KOPT-K1 (cell line): ENCODE measurements around the gene PLCB4.

Experiments
- H3K27ac ChIP-seq: fragments of 200-600 bp; sonication (generic); 2 replicates; pipeline ENCODE4 v1.5.1; 2016; ENCODE audit warnings: antibody characterized with exemption, mild to moderate bottlenecking, low read depth, low read length; ENCODE audit not compliant: poor library complexity, severe bottlenecking
- H3K36me3 ChIP-seq: fragments of 200-600 bp; sonication (generic); 2 replicates; pipeline ENCODE4 v1.5.1; 2017; ENCODE audit warnings: antibody characterized with exemption, mild to moderate bottlenecking, low read length, moderate library complexity; ENCODE audit not compliant: insufficient read depth
- H3K9me3 ChIP-seq: fragments of 200-600 bp; sonication (generic); 2 replicates; pipeline ENCODE4 v1.5.1; 2017; ENCODE audit warnings: antibody characterized with exemption, low read length, mild to moderate bottlenecking; ENCODE audit not compliant: insufficient read depth, poor library complexity, severe bottlenecking

PLCB4 gene

DNA sequence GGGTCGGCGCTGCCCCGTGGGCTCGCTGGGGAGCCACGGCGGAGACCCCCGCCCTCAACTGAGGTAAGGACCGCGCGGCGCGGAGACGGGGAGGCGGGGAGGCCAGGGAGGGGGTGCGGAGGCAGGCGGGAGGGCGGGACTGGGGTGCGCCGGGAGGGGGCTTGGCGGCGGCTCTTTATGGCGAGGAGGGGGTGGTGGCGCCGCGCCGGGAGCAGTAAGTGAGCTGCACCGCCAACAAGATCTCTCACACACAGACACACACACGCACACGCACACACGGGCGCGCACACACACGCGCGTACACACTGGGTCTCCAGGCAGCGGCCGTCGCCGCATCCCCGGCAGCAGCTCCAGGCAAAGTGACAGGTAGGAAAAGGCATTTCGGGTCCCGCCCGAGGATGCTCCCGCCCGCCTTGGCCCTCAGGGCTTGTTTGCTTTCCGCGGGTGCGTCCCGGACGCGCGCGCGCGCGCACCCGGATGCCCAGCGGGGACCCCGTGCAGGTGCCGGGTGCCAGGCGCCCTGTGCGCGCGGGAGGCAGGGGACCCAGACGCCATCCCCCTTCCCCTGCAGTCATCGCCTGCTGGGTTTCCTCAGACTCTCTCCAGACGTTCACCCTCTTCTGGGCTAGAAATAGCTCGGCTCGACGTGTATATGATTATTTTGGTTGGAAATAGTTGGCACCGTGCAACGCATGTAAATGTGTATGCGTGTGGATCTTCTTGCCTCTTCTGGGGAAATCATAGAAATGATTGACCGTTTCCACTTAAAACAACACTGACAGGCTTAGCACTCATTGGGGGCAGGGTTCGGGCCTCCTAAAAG, at the start of gene PLCB4:
PLCB4 (plus strand) TSS at position 247 of the 823 bp plus-strand sequence. CDS start 238,728 bp downstream, outside the sequence.
- Histone ChIP-seq H3K27ac (no peak within 1 kb of the TSS), H3K36me3 (no peaks in the 10 kb centered on the region)

DNA sequence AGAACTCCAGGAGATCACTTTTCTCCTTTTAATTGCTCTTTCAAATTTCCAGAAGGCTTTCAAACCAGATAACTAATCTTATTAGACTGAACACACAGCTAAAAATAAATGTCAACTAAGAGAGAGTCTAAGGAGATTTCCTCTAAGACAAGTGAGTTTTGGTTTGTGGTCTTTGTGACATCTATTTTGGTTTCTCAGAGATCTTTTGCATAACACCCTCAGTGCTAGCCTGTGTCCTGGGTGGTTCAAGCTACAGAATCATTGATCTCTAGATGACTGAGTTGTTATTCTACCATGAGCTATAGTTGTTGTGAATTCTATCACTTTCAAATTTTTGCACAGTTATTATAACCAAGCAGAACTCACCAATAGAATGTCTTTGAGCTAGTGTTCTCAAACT, 49.1 kb upstream of the PLCB4 start:
- Histone ChIP-seq H3K9me3 (no peaks in the 10 kb centered on the region), H3K27ac (no peak overlapping the region), H3K36me3 (no peaks in the 10 kb centered on the region)

More for the DNA sequence above, at the start of gene PLCB4:
- no peaks in the 10 kb centered on the region for H3K9me3 ChIP-seq

DNA sequence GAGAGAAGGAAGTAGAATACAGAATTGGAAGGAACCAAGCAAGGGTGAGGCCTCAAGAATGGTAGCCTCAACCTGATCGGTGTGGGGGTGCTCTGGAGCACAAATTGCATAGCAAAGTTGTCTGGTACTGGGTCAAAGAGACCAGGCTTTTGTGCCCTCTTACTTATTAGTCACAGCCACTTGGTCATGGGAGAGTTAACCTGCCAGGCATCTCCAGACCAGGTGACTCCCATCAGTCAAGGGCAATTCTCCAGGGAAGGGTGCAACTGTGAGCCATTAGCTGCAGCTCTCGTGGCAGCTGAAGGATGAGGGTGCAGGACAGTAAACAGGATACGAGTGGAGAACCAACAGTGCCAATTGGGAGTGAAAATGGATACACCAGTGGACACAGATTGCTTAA, 47.7 kb upstream of the PLCB4 start:
- H3K27ac ChIP-seq: no peak overlapping the region

DNA sequence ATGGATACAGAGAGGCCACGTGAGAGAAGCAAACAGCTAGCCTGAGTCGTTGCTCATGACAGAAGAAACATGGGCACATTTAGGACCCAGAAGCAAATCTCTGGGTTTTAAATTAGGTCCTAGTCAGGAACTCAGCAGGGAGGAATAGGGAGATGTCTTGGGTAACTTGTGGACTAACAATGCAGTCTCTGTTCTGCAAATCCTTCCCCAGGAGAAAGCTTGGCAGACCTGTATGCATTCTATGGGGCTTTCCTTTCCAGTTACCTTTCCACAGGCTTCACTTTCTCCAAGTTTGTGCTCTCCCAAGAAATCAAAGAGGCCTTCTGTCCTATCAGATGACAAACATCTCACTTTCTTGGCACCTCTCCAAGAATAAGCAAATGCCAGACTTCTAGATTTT, 47.2 kb upstream of the PLCB4 start:
- no peak overlapping the region for H3K27ac ChIP-seq
- no peaks in the 10 kb centered on the region for H3K9me3 ChIP-seq
- no peaks in the 10 kb centered on the region for H3K36me3 ChIP-seq

More for the DNA sequence above, 47.7 kb upstream of the PLCB4 start:
- no peaks in the 10 kb centered on the region for H3K9me3 ChIP-seq
- H3K36me3 ChIP-seq: no peaks in the 10 kb centered on the region

DNA sequence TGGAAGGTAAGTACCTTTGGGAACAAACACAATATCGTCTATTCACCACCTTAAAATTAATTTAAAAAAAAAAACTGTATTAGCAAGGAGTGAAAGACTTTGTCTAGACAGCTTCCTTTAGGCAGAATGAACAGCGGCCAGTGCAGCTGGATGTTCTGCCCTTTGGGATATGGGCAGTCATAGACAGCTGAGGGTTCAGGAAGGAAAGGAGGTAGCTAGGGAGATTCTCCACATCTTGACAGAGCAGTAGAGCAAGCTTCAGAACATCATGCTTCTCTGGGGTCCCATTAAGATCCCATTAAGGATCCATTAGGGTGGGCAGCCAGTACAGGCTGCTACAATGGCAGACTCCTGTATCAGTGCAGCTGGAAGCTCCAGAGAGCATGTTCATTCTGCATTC, 46.5 kb upstream of the PLCB4 start:
- no peaks in the 10 kb centered on the region for H3K9me3 ChIP-seq
- no peak overlapping the region for H3K27ac ChIP-seq
- H3K36me3 ChIP-seq: no peaks in the 10 kb centered on the region

DNA sequence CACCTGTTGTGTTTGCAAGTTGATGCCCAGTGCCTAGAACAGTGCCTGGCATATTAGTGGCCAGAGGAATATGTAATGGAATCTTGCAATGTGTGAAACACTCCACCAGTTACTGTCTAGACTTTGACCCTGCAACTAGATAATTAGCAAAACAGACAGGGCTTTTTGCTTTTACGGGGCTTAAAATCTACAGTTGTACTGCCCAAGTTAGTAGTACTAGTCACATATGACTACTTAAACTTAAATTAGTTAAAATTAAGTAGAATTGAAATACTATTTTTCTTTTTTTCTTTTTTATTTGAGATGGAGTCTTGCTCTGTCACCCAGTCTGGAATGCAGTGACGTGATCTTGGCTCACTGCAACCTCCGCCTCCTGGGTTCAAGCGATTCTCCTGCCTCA, 44.3 kb upstream of the PLCB4 start:
- Histone ChIP-seq H3K36me3 (no peaks in the 10 kb centered on the region), H3K27ac (no peak overlapping the region)

DNA sequence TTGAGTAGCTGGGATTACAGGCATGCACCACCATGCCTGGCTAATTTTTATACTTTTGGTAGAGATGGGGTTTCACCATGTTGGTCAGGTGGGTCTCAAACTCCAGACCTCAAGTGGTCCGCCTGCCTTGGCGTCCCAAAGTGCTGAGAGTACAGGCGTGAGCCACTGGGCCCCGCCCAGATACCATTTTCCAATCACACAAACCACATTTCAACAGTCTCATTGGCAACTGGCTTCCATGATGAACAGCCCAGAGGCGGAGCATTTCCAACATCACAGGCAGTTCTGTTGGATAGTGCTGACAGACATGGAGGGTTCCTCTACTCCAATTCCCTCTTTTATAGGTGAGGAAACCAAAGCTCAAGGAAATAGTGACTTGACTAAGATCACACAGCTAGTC, 43.9 kb upstream of the PLCB4 start:
- Histone ChIP-seq H3K36me3 (no peaks in the 10 kb centered on the region), H3K27ac (no peak overlapping the region), H3K9me3 (no peaks in the 10 kb centered on the region)

More for the DNA sequence above, 44.3 kb upstream of the PLCB4 start:
- no peaks in the 10 kb centered on the region for H3K9me3 ChIP-seq

DNA sequence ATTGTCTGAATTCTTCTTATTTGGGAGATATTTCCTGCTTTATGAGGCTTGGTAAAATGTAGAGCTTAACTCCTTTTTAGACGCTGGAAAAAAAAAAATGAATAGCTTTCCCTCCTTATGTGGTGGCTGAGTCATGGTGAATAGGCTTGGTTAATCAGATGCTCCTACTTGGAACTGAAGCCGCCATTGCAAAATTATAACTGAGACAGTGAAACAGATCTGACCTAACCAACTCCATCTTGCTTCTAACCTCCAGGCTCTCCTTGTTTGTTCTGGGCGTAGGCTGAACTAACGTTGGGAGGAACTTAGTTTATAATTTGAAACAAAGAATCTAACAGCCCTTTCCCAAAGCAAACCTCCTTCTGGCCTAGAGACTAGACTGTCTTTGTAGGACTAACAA, 43.2 kb upstream of the PLCB4 start:
- Histone ChIP-seq H3K27ac (no peak overlapping the region), H3K9me3 (no peaks in the 10 kb centered on the region), H3K36me3 (no peaks in the 10 kb centered on the region)

DNA sequence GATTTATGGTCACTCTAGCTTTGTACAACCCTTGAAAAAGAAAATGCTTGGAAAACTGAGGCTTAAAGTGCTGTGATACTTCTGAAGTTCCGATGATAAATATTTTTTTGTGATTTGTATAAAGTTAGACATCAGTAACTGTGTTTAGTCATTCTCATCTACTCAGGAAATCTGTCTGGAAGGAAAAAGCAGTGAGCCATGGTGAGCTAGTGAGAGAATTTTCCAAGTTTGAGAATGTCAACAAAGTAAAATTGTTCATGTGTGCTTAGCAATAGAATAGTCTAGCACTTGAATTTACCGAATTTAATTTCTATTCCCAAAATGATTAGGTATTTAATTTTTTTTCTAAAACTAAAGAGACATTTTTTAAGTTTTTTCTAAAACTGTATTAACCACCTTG, 41.3 kb upstream of the PLCB4 start:
- Histone ChIP-seq H3K9me3 (no peaks in the 10 kb centered on the region), H3K27ac (no peak overlapping the region), H3K36me3 (no peaks in the 10 kb centered on the region)

DNA sequence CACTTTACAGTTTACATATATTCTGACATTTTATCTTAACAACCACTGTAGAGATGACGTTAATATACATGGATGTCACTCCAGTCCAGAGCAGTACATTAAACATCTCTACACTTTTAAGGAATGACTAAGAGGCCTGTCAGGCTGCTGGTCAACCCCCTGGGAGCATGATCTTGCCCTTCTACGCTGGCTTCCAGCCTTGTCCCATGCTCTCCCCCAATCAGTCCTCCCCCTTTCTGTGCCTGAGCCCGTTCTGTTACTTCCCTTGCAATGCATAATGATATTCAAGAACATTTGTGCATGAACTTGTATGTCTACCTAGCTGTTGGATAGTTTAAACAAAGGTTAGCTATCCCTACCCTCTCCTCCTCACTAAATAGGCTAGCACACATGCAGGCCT, 40.5 kb upstream of the PLCB4 start:
- H3K27ac ChIP-seq: no peak overlapping the region
- H3K9me3 ChIP-seq: no peaks in the 10 kb centered on the region
- no peaks in the 10 kb centered on the region for H3K36me3 ChIP-seq

DNA sequence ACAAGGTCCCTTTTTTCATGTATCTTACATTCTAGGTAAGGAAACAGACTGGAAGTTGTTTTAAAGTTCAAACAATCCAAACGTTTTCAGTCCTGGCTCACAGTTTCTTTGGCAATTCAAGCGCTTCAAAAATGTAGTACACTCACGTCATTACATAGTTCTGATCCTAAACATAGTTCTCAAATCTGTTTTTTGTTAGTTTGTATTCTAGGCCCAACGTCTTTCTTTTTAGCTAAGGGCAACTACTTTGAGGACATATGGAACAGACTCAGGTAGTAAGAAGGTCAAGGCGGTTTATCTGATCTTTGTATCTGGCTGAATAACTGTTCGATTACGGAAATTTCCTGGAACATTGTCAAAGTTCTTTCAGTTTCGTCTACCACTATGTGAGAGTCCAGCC, 36.9 kb upstream of the PLCB4 start:
- Histone ChIP-seq H3K9me3 (no peaks in the 10 kb centered on the region), H3K27ac (no peak overlapping the region), H3K36me3 (no peaks in the 10 kb centered on the region)

DNA sequence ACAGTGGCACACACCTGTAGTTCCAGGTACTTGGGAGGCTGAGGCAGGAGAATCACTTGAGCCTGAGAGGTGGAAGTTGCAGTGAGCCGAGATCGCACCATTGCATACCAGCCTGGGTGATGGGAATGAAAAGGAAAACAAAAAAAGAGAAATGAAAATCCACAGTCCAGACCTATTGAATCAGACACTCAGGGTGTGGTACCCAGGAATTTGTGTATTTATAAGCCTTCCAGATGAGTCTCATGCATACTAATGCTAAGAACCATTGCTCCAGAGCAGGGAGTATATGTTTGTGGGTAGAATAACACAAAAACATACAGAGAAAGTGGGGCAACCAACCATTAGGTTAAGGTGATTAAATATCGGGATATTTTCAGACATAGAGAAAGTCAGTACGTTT, 36.1 kb upstream of the PLCB4 start:
- H3K27ac ChIP-seq: no peak overlapping the region
- no peaks in the 10 kb centered on the region for H3K36me3 ChIP-seq
- H3K9me3 ChIP-seq: no peaks in the 10 kb centered on the region

DNA sequence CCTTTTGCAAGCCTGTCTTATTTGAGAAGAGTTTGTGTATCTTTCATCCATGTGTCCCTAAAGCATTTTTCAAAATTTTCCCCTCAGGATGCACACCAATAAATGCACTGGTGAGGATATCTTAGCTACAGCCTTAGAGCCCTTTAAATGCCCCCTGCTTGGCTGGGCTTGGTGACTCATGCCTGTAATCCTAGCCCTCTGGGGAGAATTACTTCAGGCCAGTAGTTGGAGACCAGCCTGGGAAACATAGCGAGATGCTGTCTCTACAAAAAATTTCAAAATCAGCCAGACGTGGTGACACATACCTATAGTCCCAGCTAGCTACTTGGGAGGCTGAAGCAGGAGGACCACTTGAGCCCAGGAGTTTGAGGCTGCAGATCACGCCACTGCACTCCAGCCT, 33.8 kb upstream of the PLCB4 start:
- H3K36me3 ChIP-seq: no peaks in the 10 kb centered on the region
- no peaks in the 10 kb centered on the region for H3K9me3 ChIP-seq
- H3K27ac ChIP-seq: no peak overlapping the region

DNA sequence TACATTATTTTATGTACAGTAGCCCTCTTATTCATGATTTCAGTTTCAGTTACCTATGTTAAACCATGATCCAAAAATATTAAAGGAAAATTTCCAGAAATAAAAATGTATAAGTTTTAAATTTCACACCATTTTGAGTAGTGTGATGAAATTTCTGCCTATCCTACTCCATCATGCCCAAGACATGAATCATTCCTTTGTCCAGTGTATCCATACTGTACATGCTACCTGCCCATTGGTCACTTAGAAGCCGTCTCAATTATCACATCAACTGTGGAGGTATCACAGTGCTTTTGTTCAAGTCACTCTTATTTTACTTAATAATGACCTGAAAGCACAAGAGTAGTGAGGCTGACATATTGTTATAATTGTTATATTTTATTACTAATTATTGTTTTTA, 32.3 kb upstream of the PLCB4 start:
- no peaks in the 10 kb centered on the region for H3K36me3 ChIP-seq
- no peak overlapping the region for H3K27ac ChIP-seq

DNA sequence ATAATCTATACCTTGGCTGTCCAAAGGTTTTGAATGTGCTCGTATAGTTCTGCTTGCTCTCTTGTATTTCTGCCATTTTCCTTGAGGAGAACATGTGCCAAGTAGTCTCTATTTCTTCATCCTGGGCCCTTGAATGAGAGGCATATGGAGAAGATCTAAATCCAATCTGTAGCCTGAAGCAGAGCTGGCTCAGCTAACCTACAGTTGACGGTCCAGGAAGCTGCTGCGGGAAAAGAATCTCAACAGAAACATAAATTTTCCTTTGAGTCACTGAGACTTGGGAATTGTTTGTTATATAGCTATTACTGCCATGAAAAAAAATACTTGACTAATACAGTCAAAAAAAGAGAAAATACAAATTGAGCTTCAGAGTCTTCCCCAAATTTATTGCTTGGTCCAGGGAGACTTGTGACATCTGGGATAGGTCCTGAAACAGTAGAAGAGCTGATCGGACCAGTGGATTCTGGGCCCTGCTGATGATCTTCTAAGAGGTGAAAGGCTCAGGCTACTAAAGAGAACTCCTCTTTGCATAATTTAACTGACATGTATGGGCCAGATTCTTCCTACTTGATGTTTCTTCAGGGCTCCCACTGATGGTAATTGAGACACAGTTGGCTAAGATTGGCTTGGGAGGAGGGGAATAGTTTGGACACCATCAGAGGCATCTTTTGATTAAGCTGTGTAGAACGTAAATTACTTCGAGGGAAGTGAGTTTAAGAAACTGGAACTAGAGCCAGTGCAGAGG, 29.9 kb upstream of the PLCB4 start:
- Histone ChIP-seq H3K27ac (no peak overlapping the region), H3K36me3 (no peaks in the 10 kb centered on the region), H3K9me3 (no peaks in the 10 kb centered on the region)

More for the DNA sequence above, 32.3 kb upstream of the PLCB4 start:
- no peaks in the 10 kb centered on the region for H3K9me3 ChIP-seq
